Left ventricle myocardium inferior (tissue), 1 donor: Measurements from ENCODE around the gene AHCY. TPM values are rescaled to one million over a fixed set of nuclear protein-coding genes. Genes with fewer than 3 reads are reported as not detected.

Source experiments
- DNase-seq: peaks from one replicate; pipeline ENCODE4 v3.0.0-alpha.2; 2020
- H3K27ac ChIP-seq: fragments of 200-600 bp; replicated peaks from 2 replicates; pipeline ENCODE4 v1.8.0; 2021
- H3K27me3 ChIP-seq: fragments of 200-600 bp; 2 replicates; pipeline ENCODE4 v1.8.0; 2021; ENCODE audit warnings: low read depth
- H3K36me3 ChIP-seq: fragments of 200-600 bp; 2 replicates; pipeline ENCODE4 v1.8.0; 2021
- H3K4me1 ChIP-seq: fragments of 200-600 bp; 2 replicates; pipeline ENCODE4 v1.8.0; 2021
- H3K4me3 ChIP-seq: fragments of 200-600 bp; 2 replicates; pipeline ENCODE4 v1.8.0; 2021; ENCODE audit warnings: mild to moderate bottlenecking, moderate library complexity
- H3K9me3 ChIP-seq: fragments of 200-600 bp; replicated peaks from 2 replicates; pipeline ENCODE4 v1.8.0; 2021
- intact Hi-C: fragments of 100-400 bp; cut with micrococcal nuclease; formaldehyde crosslinking; loops from one replicate; pipeline ENCODE4 v1.11.0; 2022
- total RNA-seq: library from RNA; stranded (reverse); fragmentation: NEBNext Ultra II Directional; extraction: Animal tissue kit (Norgen Biotek cat#: 25700); gene quantifications from one replicate; pipeline ENCODE4 v1.2.1, GENCODE V29; 2021
- TF ChIP-seq, protein P1 (sequence below): fragments of 200-600 bp; IDR thresholded peaks from 2 replicates; pipeline ENCODE4 v1.8.0; 2021; ENCODE audit warnings: antibody characterized with exemption, mild to moderate bottlenecking, borderline replicate concordance
- donor health status: DM: no; HTN: yes; CAD: no; lungs with severe emphysema.

AHCY gene
- total RNA-seq, 1 donor from 2014 or later: 66.2 TPM

DNA sequence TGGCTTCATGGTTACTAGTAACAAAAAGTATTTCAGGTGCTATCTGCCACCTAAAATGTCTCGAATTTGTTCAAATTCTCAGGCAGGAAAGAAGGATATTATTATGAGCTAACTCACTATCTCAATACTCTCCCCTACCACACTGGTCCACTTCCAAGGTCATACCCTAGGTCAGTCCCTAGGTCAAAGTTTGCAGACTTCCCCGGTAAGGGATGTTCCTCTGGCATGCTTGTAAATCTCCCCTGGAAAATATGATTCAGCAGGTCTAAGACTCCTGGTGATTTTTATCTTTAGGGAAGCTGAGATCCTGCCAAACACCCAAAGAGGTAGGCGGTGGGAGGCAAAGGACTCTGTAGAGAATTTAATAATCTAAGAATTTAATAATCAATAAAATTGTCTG, 6.7 kb downstream of the AHCY start:
- Histone ChIP-seq H3K4me3 (no peak overlapping the region), H3K4me1 (peaks cover 18% of the 10 kb centered on the region), H3K9me3 (no peaks in the 10 kb centered on the region), H3K36me3 (peaks cover 34% of the 10 kb centered on the region), H3K27me3 (no peaks in the 10 kb centered on the region), H3K27ac (no peak overlapping the region)
- DNase-seq: no peak
- intact Hi-C loops: no loop called here
- TF ChIP-seq, protein P1, sequence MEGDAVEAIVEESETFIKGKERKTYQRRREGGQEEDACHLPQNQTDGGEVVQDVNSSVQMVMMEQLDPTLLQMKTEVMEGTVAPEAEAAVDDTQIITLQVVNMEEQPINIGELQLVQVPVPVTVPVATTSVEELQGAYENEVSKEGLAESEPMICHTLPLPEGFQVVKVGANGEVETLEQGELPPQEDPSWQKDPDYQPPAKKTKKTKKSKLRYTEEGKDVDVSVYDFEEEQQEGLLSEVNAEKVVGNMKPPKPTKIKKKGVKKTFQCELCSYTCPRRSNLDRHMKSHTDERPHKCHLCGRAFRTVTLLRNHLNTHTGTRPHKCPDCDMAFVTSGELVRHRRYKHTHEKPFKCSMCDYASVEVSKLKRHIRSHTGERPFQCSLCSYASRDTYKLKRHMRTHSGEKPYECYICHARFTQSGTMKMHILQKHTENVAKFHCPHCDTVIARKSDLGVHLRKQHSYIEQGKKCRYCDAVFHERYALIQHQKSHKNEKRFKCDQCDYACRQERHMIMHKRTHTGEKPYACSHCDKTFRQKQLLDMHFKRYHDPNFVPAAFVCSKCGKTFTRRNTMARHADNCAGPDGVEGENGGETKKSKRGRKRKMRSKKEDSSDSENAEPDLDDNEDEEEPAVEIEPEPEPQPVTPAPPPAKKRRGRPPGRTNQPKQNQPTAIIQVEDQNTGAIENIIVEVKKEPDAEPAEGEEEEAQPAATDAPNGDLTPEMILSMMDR: no peak

DNA sequence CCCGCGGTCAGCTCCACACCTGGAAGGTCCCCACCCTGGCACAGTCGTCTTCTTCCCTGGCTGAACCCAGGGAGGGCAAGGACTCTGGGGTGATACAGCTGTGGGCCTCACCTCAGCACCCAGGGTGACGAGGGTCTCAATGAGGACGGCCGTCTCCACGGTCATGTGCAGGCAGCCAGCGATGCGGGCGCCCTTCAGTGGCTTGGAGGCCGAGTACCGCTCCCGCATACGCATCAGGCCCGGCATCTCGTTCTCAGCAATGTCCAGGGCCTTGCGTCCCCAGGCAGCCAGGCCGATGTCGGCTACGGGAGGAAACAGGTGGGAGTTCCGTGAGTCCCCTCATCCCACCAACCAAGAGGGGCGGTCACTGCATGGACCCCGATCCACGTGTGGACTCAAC, 7.9 kb downstream of the AHCY start:
- Histone ChIP-seq H3K9me3 (no peaks in the 10 kb centered on the region), H3K27me3 (no peaks in the 10 kb centered on the region), H3K27ac (no peak overlapping the region), H3K4me1 (peaks cover 7% of the 10 kb centered on the region), H3K4me3 (no peak overlapping the region), H3K36me3 (peaks cover 46% of the 10 kb centered on the region)
- TF ChIP-seq, protein P1: no peak
- DNase-seq: no peak
- intact Hi-C loops: no loop called here

DNA sequence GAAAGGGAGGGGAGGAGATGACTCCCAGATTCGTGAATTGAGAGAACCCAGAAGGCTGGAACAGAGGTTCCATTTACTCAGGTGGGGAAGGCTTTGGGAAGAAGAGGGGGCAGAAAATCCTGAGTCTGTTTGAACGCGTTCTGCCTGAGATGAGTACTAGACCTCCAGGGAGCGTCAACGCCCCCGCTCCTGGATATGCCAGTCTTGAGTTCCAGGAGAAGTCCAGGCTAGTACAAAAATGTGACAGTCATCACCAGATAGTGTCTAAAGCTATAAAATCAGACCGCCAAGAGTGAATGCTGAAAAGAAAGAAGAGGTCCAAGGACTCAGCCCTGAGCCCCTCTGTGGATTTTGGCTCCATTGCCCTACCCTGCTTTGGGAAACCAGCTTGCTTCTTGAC, 8.6 kb downstream of the AHCY start:
- intact Hi-C loops: no loop called here
- Histone ChIP-seq H3K36me3 (peaks cover 53% of the 10 kb centered on the region), H3K4me3 (no peak overlapping the region), H3K27ac (no peak overlapping the region), H3K9me3 (no peaks in the 10 kb centered on the region), H3K4me1 (no peaks in the 10 kb centered on the region), H3K27me3 (no peaks in the 10 kb centered on the region)
- TF ChIP-seq, protein P1: no peak
- no peak for DNase-seq

DNA sequence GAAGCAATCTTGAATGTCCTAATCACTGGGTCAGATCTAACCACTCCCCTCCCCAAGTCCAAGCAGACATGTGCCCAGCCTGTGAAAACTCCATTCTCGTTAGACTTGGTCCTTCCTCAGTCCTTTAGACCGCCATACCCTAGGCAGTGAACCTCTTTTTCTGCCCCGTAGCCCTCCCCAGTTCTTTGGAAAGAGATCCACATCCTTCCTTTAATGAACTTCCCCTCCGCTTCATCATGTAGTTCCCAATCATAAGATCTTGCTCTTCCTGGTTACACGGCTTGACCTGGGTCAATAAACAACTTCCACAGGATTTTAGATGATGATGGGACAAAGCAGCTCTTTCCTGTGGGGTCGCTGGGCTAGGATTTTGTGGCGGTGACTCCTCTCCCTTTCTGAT, 9.6 kb downstream of the AHCY start:
- H3K4me1 ChIP-seq: no peaks in the 10 kb centered on the region
- TF ChIP-seq, protein P1: no peak
- no peak overlapping the region for H3K4me3 ChIP-seq
- intact Hi-C loops: no loop called here
- H3K27me3 ChIP-seq: no peaks in the 10 kb centered on the region
- H3K36me3 ChIP-seq: peaks cover 56% of the 10 kb centered on the region
- no peak for DNase-seq
- H3K9me3 ChIP-seq: no peaks in the 10 kb centered on the region
- H3K27ac ChIP-seq: no peak overlapping the region

DNA sequence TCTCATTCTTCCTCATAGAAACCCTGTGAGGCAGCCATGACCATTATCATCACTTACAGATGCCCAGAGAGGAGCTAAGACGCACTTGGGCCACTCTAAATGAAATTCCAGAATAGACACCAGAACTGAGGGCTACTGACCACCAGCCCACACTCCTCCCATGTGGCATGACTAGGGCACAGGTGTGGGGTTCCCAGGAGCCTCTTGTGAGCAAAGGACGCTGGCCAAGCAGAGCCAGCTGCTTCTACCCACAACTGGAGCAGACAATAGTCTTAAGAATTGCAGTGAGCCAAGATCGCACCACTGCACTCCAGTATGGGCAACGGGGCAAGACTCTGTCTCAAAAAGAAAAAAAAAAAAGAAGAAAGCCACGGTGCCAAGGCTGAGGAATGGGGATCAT, 10.0 kb downstream of the AHCY start:
- Histone ChIP-seq H3K9me3 (no peaks in the 10 kb centered on the region), H3K27me3 (no peaks in the 10 kb centered on the region), H3K4me3 (no peak overlapping the region), H3K27ac (no peak overlapping the region), H3K36me3 (peaks cover 61% of the 10 kb centered on the region), H3K4me1 (no peaks in the 10 kb centered on the region)
- intact Hi-C loops: no loop called here
- TF ChIP-seq, protein P1: no peak
- no peak for DNase-seq

DNA sequence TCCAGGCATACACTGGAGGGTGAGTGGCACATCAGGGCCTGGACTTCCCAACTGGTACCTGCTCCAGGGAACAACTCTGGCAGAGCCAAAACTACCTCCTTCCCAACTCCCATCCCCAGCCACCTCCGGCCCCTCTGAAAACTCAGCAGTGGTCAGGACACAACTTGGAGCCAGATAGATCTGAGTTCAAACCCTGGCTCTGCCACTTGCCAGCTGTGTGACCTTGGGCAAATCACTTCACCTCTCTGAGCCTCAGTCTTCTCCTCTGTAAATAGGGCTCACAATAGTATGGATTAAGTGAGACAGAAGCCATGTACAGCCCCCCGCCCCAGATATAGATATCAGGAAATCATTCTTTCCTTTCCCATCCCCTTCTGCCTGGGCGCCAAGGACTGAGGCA, 10.7 kb downstream of the AHCY start:
- intact Hi-C loops: no loop called here
- Histone ChIP-seq H3K36me3 (peaks cover 67% of the 10 kb centered on the region), H3K9me3 (no peaks in the 10 kb centered on the region), H3K4me1 (no peaks in the 10 kb centered on the region), H3K27ac (no peak overlapping the region), H3K4me3 (no peak overlapping the region), H3K27me3 (no peaks in the 10 kb centered on the region)
- TF ChIP-seq, protein P1: no peak
- no peak for DNase-seq
